Memory B cell (primary cell): ENCODE results near the gene PRKAB1.

Experiments used
- ATAC-seq: fragments of 150-1000 bp; cut with Tn5 transposase; 2 replicates; pipeline ENCODE4 v1.10.0; 2021; ENCODE audit warnings: low read depth, mild to moderate bottlenecking, moderate library complexity
- DNase-seq, 2 donors: peaks; one replicate each; pipeline ENCODE4 v3.0.0; 2022; ENCODE audit warnings: low spot score in 2 of 2
- H3K27ac Mint-ChIP-seq: one replicate; pipeline ENCODE4 v1.8.0; 2022; ENCODE audit warnings: mild to moderate bottlenecking, moderate library complexity, mixed read lengths
- H3K27me3 Mint-ChIP-seq: one replicate; pipeline ENCODE4 v1.8.0; 2022; ENCODE audit warnings: mixed read lengths
- H3K36me3 Mint-ChIP-seq: one replicate; pipeline ENCODE4 v1.8.0; 2022; ENCODE audit warnings: mild to moderate bottlenecking, mixed read lengths
- H3K4me1 Mint-ChIP-seq: one replicate; pipeline ENCODE4 v1.8.0; 2022; ENCODE audit warnings: mixed read lengths
- H3K4me3 Mint-ChIP-seq: one replicate; pipeline ENCODE4 v1.8.0; 2022; ENCODE audit warnings: mild to moderate bottlenecking, moderate library complexity, mixed read lengths
- H3K9me3 Mint-ChIP-seq: one replicate; pipeline ENCODE4 v1.8.0; 2022; ENCODE audit warnings: mixed read lengths

The PRKAB1 gene

GRCh38 chr12:119669744-119670472 is 2.0 kb downstream of the PRKAB1 start:
- Mint-ChIP-seq H3K27ac (peak overlapping the region; percentile 90), H3K27me3 (no peaks in the 10 kb centered on the region), H3K36me3 (peaks cover 16% of the 10 kb centered on the region)

GRCh38 chr12:119671070-119671469 is 3.1 kb downstream of the PRKAB1 start:
- Mint-ChIP-seq H3K27me3 (no peaks in the 10 kb centered on the region), H3K36me3 (peaks cover 24% of the 10 kb centered on the region), H3K4me3 (no peak overlapping the region), H3K9me3 (no peaks in the 10 kb centered on the region), H3K27ac (peak overlapping the region; percentile 90), H3K4me1 (peaks cover 33% of the 10 kb centered on the region)
- ATAC-seq (no peak), DNase-seq (no peak)

More at GRCh38 chr12:119669744-119670472, 2.0 kb downstream of the PRKAB1 start:
- ATAC-seq (no peak), DNase-seq (no peak)
- H3K9me3 Mint-ChIP-seq: no peaks in the 10 kb centered on the region
- peak overlapping the region; percentile 70 for H3K4me3 Mint-ChIP-seq
- peaks cover 35% of the 10 kb centered on the region for H3K4me1 Mint-ChIP-seq

GRCh38 chr12:119672194-119672593 is 4.3 kb downstream of the PRKAB1 start:
- Mint-ChIP-seq H3K9me3 (no peaks in the 10 kb centered on the region), H3K4me1 (peaks cover 24% of the 10 kb centered on the region), H3K27me3 (no peaks in the 10 kb centered on the region), H3K4me3 (no peak overlapping the region), H3K36me3 (peaks cover 35% of the 10 kb centered on the region), H3K27ac (no peak overlapping the region)
- ATAC-seq (no peak), DNase-seq (no peak)

- DNase-seq (no peak), ATAC-seq (no peak)
- peaks cover 22% of the 10 kb centered on the region for H3K4me1 Mint-ChIP-seq
- H3K27ac Mint-ChIP-seq: peak overlapping the region; percentile 25
- H3K27me3 Mint-ChIP-seq: no peaks in the 10 kb centered on the region
- peaks cover 39% of the 10 kb centered on the region for H3K36me3 Mint-ChIP-seq
- no peak overlapping the region for H3K4me3 Mint-ChIP-seq
- no peaks in the 10 kb centered on the region for H3K9me3 Mint-ChIP-seq
Observed at GRCh38 chr12:119673634-119674033, 5.7 kb downstream of the PRKAB1 start.

GRCh38 chr12:119674560-119674959 is 6.6 kb downstream of the PRKAB1 start:
- no peaks in the 10 kb centered on the region for H3K27me3 Mint-ChIP-seq
- DNase-seq: no peak
- H3K9me3 Mint-ChIP-seq: no peaks in the 10 kb centered on the region
- peaks cover 22% of the 10 kb centered on the region for H3K4me1 Mint-ChIP-seq
- peaks cover 47% of the 10 kb centered on the region for H3K36me3 Mint-ChIP-seq
- no peak overlapping the region for H3K27ac Mint-ChIP-seq
- H3K4me3 Mint-ChIP-seq: no peak overlapping the region
- no peak for ATAC-seq

GRCh38 chr12:119676022-119676421 is 8.1 kb downstream of the PRKAB1 start:
- Mint-ChIP-seq H3K36me3 (peaks cover 50% of the 10 kb centered on the region), H3K27me3 (no peaks in the 10 kb centered on the region), H3K27ac (peak overlapping the region; percentile 45), H3K9me3 (no peaks in the 10 kb centered on the region), H3K4me3 (no peak overlapping the region), H3K4me1 (peaks cover 14% of the 10 kb centered on the region)
- ATAC-seq (no peak), DNase-seq (no peak)

- Mint-ChIP-seq H3K27ac (peak overlapping the region; percentile 45), H3K9me3 (no peaks in the 10 kb centered on the region), H3K27me3 (no peaks in the 10 kb centered on the region), H3K4me3 (no peak overlapping the region), H3K36me3 (peaks cover 48% of the 10 kb centered on the region), H3K4me1 (peaks cover 9% of the 10 kb centered on the region)
- no peak for ATAC-seq
- DNase-seq: no peak
Observed at GRCh38 chr12:119676573-119676972, 8.6 kb downstream of the PRKAB1 start.

GRCh38 chr12:119678459-119678858 is 10.5 kb downstream of the PRKAB1 start:
- Mint-ChIP-seq H3K27ac (peak overlapping the region; percentile 6), H3K4me1 (peaks cover 16% of the 10 kb centered on the region), H3K36me3 (peaks cover 39% of the 10 kb centered on the region), H3K9me3 (no peaks in the 10 kb centered on the region), H3K27me3 (no peaks in the 10 kb centered on the region), H3K4me3 (no peak overlapping the region)
- ATAC-seq: no peak
- no peak for DNase-seq

GRCh38 chr12:119679081-119679480 is 11.1 kb downstream of the PRKAB1 start:
- peaks cover 17% of the 10 kb centered on the region for H3K4me1 Mint-ChIP-seq
- H3K9me3 Mint-ChIP-seq: no peaks in the 10 kb centered on the region
- ATAC-seq: no peak
- H3K36me3 Mint-ChIP-seq: peaks cover 39% of the 10 kb centered on the region
- H3K27ac Mint-ChIP-seq: peak overlapping the region; percentile 6
- no peak overlapping the region for H3K4me3 Mint-ChIP-seq
- H3K27me3 Mint-ChIP-seq: no peaks in the 10 kb centered on the region
- no peak for DNase-seq

- DNase-seq (no peak), ATAC-seq (no peak)
- no peak overlapping the region for H3K4me3 Mint-ChIP-seq
Observed at GRCh38 chr12:119679490-119679889, 11.6 kb downstream of the PRKAB1 start.

GRCh38 chr12:119681111-119681510 is 13.2 kb downstream of the PRKAB1 start:
- no peak for DNase-seq
- Mint-ChIP-seq H3K27ac (peak overlapping the region; percentile 95), H3K4me3 (no peak overlapping the region), H3K36me3 (peaks cover 30% of the 10 kb centered on the region), H3K4me1 (peaks cover 18% of the 10 kb centered on the region), H3K9me3 (no peaks in the 10 kb centered on the region), H3K27me3 (no peaks in the 10 kb centered on the region)
- ATAC-seq: no peak

More at GRCh38 chr12:119679490-119679889, 11.6 kb downstream of the PRKAB1 start:
- Mint-ChIP-seq H3K27ac (peak overlapping the region; percentile 6), H3K27me3 (no peaks in the 10 kb centered on the region), H3K9me3 (no peaks in the 10 kb centered on the region), H3K36me3 (peaks cover 39% of the 10 kb centered on the region), H3K4me1 (peaks cover 17% of the 10 kb centered on the region)

- DNase-seq (peak in 1 of 2 donors; percentile 21), ATAC-seq (peak; percentile 69)
- peaks cover 2% of the 10 kb centered on the region for H3K9me3 Mint-ChIP-seq
- peaks cover 22% of the 10 kb centered on the region for H3K4me1 Mint-ChIP-seq
- H3K4me3 Mint-ChIP-seq: peak overlapping the region; percentile 71
- peak overlapping the region; percentile 95 for H3K27ac Mint-ChIP-seq
- H3K36me3 Mint-ChIP-seq: peaks cover 21% of the 10 kb centered on the region
- H3K27me3 Mint-ChIP-seq: no peaks in the 10 kb centered on the region
Observed at GRCh38 chr12:119681728-119682638, 14.1 kb downstream of the PRKAB1 start.

GRCh38 chr12:119682639-119683252 is 14.8 kb downstream of the PRKAB1 start:
- H3K27me3 Mint-ChIP-seq: no peaks in the 10 kb centered on the region
- peak; percentile 88 for ATAC-seq
- peak overlapping the region; percentile 55 for H3K4me3 Mint-ChIP-seq
- H3K4me1 Mint-ChIP-seq: peaks cover 25% of the 10 kb centered on the region
- peaks cover 2% of the 10 kb centered on the region for H3K9me3 Mint-ChIP-seq
- peak overlapping the region; percentile 95 for H3K27ac Mint-ChIP-seq
- peaks cover 19% of the 10 kb centered on the region for H3K36me3 Mint-ChIP-seq
- DNase-seq: peak in 1 of 2 donors; percentile 36

GRCh38 chr12:119683413-119683812 is 15.5 kb downstream of the PRKAB1 start:
- H3K4me1 Mint-ChIP-seq: peaks cover 25% of the 10 kb centered on the region
- no peak for DNase-seq
- no peak overlapping the region for H3K4me3 Mint-ChIP-seq
- no peak overlapping the region for H3K27ac Mint-ChIP-seq
- H3K9me3 Mint-ChIP-seq: peaks cover 2% of the 10 kb centered on the region
- peaks cover 18% of the 10 kb centered on the region for H3K36me3 Mint-ChIP-seq
- ATAC-seq: no peak
- no peaks in the 10 kb centered on the region for H3K27me3 Mint-ChIP-seq
